ENCODE measurements around the gene PABPC1L2A. TPM values are rescaled to one million over a fixed set of nuclear protein-coding genes. Genes with fewer than 3 reads are reported as not detected.

Gene PABPC1L2A
- total RNA-seq, 1 experiment from 2014 or later, result 0.52 TPM

DNA sequence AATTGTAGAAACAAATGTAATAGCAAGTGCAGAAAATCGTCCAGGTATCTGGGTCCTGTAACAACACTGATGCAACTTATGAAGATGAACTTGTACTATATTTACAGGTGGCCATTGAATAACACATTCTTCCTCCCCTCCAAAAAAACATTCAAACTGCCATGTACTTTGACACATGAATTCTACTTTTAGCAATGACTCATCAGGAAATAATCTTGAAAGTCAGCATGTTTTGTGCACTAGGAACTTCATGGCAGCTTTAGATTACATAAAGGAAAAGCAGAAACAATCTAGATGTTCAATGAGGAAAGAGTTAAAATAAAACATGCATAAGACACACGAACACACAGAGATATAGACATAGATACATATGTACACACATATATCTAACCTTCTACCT lies 2.5 kb downstream of the PABPC1L2A start:
- no peak overlapping the region for H3K4ac ChIP-seq (ENCODE audit: low read depth, low read length)
- no peak overlapping the region for H3T11ph ChIP-seq (ENCODE audit: low read length)
- H3K23me2 ChIP-seq (ENCODE audit: insufficient read length, low read depth, low read length, poor library complexity, severe bottlenecking), result no peaks in the 10 kb centered on the region
- Mint-ChIP-seq H3K27ac (no peak overlapping the region), H3K27me3 (ENCODE audit: low read depth) (peaks cover 38% of the 10 kb centered on the region), H3K4me3 (no peak overlapping the region), H3K36me3 (ENCODE audit: insufficient read depth in 1 of 3, low read depth in 3 of 3) (no peaks in the 10 kb centered on the region), H3K9me3 (peaks cover 31 to 32% of the 10 kb centered on the region in 2 experiments), H3K4me1 (peaks cover 0 to 4% of the 10 kb centered on the region in 2 experiments; a peak in 1 of 4 replicates)
- no peak overlapping the region for H2AK5ac ChIP-seq (ENCODE audit: insufficient read length, low read length)
- H3K23ac ChIP-seq (ENCODE audit: insufficient read length, low read depth, low read length), result no peak overlapping the region
- H4K5ac ChIP-seq (ENCODE audit: insufficient read length, low read depth, low read length), result no peak overlapping the region
- H2BK120ac ChIP-seq (ENCODE audit: low read depth, low read length, poor library complexity, severe bottlenecking), result no peak overlapping the region
- no peak overlapping the region for H3K14ac ChIP-seq (ENCODE audit: insufficient read depth, low read length)
- H3K79me2 ChIP-seq (ENCODE audit: insufficient read depth, low read length), result no peaks in the 10 kb centered on the region
- H3K27me3 ChIP-seq (ENCODE audit: insufficient read depth, low read length), result no peaks in the 10 kb centered on the region; the same call in 1 of the 2 replicates
- WGBS (ENCODE audit: extremely low coverage, insufficient read length, low lambda C conversion rate), result no CpG with 5 or more reads among the region's 2 CpGs
- no peaks in the 10 kb centered on the region for H4K20me1 ChIP-seq (ENCODE audit: control insufficient read depth, insufficient read depth, insufficient read length)
- no peak overlapping the region for H2BK5ac ChIP-seq (ENCODE audit: insufficient read length, low read length)
- TF ChIP-seq, protein P1, sequence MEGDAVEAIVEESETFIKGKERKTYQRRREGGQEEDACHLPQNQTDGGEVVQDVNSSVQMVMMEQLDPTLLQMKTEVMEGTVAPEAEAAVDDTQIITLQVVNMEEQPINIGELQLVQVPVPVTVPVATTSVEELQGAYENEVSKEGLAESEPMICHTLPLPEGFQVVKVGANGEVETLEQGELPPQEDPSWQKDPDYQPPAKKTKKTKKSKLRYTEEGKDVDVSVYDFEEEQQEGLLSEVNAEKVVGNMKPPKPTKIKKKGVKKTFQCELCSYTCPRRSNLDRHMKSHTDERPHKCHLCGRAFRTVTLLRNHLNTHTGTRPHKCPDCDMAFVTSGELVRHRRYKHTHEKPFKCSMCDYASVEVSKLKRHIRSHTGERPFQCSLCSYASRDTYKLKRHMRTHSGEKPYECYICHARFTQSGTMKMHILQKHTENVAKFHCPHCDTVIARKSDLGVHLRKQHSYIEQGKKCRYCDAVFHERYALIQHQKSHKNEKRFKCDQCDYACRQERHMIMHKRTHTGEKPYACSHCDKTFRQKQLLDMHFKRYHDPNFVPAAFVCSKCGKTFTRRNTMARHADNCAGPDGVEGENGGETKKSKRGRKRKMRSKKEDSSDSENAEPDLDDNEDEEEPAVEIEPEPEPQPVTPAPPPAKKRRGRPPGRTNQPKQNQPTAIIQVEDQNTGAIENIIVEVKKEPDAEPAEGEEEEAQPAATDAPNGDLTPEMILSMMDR (conservative IDR thresholded peaks at IDR 0.05), result no peak
- no peak overlapping the region for H4K91ac ChIP-seq (ENCODE audit: insufficient read length, low read depth, low read length)
- H3K9ac ChIP-seq (ENCODE audit: extremely low read depth, insufficient read length, low read length), result no peak overlapping the region
- no peak for DNase-seq
- peaks cover 14% of the 10 kb centered on the region for H3K9me3 ChIP-seq (ENCODE audit: control insufficient read depth, low read depth, low read length)
- no peaks in the 10 kb centered on the region for H3K4me1 ChIP-seq (ENCODE audit: insufficient read depth, low read length)
- H2BK15ac ChIP-seq (ENCODE audit: low read depth, low read length), result no peak overlapping the region
- no peak overlapping the region for H4K8ac ChIP-seq (replicated peaks; ENCODE audit: insufficient read length, low read depth, low read length)
- no peak overlapping the region for H3K27ac ChIP-seq (ENCODE audit: insufficient read length, low read depth, low read length)
- H2BK20ac ChIP-seq (ENCODE audit: low read depth, low read length, poor library complexity, severe bottlenecking), result no peak overlapping the region
- H2AFZ ChIP-seq (ENCODE audit: low read length), result no peak overlapping the region
- H3K4me2 ChIP-seq (ENCODE audit: insufficient read depth, insufficient read length, low read length), result no peak overlapping the region
- H3K79me1 ChIP-seq (ENCODE audit: insufficient read depth, low read depth, low read length, poor library complexity, severe bottlenecking), result no peaks in the 10 kb centered on the region
- H3K56ac ChIP-seq (ENCODE audit: insufficient read length, low read depth, low read length), result no peak overlapping the region
- no peak overlapping the region for H2BK12ac ChIP-seq (ENCODE audit: insufficient read length, low read depth, low read length)
- H3K18ac ChIP-seq (ENCODE audit: insufficient read length, low read depth, low read length), result no peak overlapping the region

Measured in H9 (cell line).